HCT116 (cell line): ENCODE results near the gene KRT14.

ENCODE experiments used
- EZH2 ChIP-seq: fragments of 200-600 bp; sonication (generic); IDR thresholded peaks from 2 replicates; pipeline ENCODE4 v1.6.1; 2017; ENCODE audit warnings: antibody characterized with exemption, mixed run types
- POLR2A ChIP-seq: IDR thresholded peaks from 2 replicates; pipeline ENCODE4 v1.7.0; 2011; ENCODE audit warnings: borderline replicate concordance; ENCODE audit not compliant: insufficient read depth, insufficient read length; ENCODE audit errors: extremely low read depth
- YY1 ChIP-seq: IDR thresholded peaks from 2 replicates; pipeline ENCODE4 v1.6.1; 2011; ENCODE audit warnings: low read length, low read depth, moderate library complexity, mild to moderate bottlenecking; ENCODE audit not compliant: insufficient replicate concordance; ENCODE audit errors: extremely low read depth
- ZNF274 ChIP-seq: fragments of 200-500 bp; sonication (Bioruptor generic); IDR thresholded peaks from 2 replicates; pipeline ENCODE4 v1.6.1; 2014; ENCODE audit warnings: mild to moderate bottlenecking, low read depth, low read length, inconsistent platforms
- TF ChIP-seq, protein P1 (sequence below), 3 experiments: fragments of 200-600 bp in 1 of 3; sonication (generic) in 1 of 3; IDR thresholded peaks in 2 of 3; conservative IDR thresholded peaks in 1 of 3; 2 replicates each; pipeline ENCODE4 v1.5.1; 2012 to 2017; ENCODE audit warnings: low read depth in 2 of 3, low read length in 2 of 3, antibody characterized with exemption in 1 of 3, borderline replicate concordance in 1 of 3, control low read depth in 1 of 3, mild to moderate bottlenecking in 1 of 3, mixed read lengths in 1 of 3, mixed run types in 1 of 3, moderate library complexity in 1 of 3; ENCODE audit not compliant: insufficient read depth in 1 of 3

GRCh38 chr17:41578538-41578937, 8.2 kb downstream of the KRT14 start:
- TF ChIP-seq, protein P1, sequence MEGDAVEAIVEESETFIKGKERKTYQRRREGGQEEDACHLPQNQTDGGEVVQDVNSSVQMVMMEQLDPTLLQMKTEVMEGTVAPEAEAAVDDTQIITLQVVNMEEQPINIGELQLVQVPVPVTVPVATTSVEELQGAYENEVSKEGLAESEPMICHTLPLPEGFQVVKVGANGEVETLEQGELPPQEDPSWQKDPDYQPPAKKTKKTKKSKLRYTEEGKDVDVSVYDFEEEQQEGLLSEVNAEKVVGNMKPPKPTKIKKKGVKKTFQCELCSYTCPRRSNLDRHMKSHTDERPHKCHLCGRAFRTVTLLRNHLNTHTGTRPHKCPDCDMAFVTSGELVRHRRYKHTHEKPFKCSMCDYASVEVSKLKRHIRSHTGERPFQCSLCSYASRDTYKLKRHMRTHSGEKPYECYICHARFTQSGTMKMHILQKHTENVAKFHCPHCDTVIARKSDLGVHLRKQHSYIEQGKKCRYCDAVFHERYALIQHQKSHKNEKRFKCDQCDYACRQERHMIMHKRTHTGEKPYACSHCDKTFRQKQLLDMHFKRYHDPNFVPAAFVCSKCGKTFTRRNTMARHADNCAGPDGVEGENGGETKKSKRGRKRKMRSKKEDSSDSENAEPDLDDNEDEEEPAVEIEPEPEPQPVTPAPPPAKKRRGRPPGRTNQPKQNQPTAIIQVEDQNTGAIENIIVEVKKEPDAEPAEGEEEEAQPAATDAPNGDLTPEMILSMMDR (IDR thresholded peaks at IDR 0.05 in 2 of 3, conservative IDR thresholded peaks at IDR 0.05 in 1 of 3; ENCODE audit: borderline replicate concordance in 1 of 3, insufficient read depth in 1 of 3, low read depth in 2 of 3, low read length in 2 of 3) = no peak
- no peak for TF ChIP-seq POLR2A
- TF ChIP-seq EZH2 = no peak
- TF ChIP-seq YY1 = no peak
- TF ChIP-seq ZNF274 = no peak
